Gastroesophageal sphincter (tissue), 3 donors: ENCODE data around the gene PRKG1.

Experiments
- EP300 ChIP-seq: sonication (generic); formaldehyde crosslinking; IDR thresholded peaks from one replicate; pipeline ENCODE4 v1.6.1; 2017; ENCODE audit warnings: antibody characterized with exemption, mild to moderate bottlenecking
- POLR2A ChIP-seq, 2 donors: fragments of 450-650 bp; IDR thresholded peaks; one replicate each; pipeline ENCODE4 v1.6.1; 2017; ENCODE audit warnings: antibody characterized with exemption in 2 of 2, mild to moderate bottlenecking in 2 of 2, moderate library complexity in 1 of 2
- POLR2AphosphoS5 ChIP-seq: sonication (generic); formaldehyde crosslinking; IDR thresholded peaks from one replicate; pipeline ENCODE4 v1.6.1; 2017; ENCODE audit warnings: antibody characterized with exemption
- TF ChIP-seq, protein P1 (sequence below), 4 experiments: fragments of 200-600 bp in 2 of 4; fragments of 450-650 bp in 2 of 4; sonication (generic) in 1 of 4; IDR thresholded peaks; one replicate each; pipeline ENCODE4 v1.5.1; 2017 to 2019; ENCODE audit warnings: antibody characterized with exemption in 4 of 4, mild to moderate bottlenecking in 2 of 4, moderate library complexity in 2 of 4

DNA sequence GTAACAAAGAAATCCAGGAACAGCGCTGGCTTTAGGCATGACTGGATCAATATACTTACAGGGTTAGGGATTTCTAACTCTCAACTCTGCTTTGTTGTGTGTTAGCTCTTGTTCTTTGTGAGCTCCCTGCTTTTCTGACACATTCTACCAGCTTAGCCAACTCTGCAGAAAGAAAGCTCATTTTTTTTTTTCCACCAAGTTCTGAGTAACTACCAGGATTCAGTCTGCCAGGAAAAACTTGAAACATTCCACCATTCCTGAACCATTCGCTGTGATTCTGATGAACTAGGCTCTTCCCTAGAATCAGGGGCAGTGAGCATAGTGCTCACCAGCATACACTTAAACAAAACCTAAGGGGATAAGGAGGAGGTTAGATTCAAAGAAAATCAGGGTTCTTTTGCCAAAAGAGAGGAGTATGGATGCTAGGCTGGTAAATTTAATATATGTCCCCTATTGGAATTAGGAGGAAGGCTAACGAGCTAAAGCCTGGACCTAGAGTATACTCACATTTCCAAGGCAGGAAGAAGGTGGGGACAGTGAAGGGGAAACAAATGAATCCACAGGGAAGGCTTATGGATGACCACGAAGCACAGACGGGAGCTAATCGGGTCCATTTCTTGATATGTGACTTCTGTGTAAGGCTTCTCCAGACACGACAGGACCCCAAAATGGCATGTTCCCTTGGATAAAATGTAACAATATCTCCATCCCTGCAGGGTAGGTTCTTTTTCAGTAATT lies 183.4 kb downstream of the PRKG1 start:
- TF ChIP-seq, protein P1, sequence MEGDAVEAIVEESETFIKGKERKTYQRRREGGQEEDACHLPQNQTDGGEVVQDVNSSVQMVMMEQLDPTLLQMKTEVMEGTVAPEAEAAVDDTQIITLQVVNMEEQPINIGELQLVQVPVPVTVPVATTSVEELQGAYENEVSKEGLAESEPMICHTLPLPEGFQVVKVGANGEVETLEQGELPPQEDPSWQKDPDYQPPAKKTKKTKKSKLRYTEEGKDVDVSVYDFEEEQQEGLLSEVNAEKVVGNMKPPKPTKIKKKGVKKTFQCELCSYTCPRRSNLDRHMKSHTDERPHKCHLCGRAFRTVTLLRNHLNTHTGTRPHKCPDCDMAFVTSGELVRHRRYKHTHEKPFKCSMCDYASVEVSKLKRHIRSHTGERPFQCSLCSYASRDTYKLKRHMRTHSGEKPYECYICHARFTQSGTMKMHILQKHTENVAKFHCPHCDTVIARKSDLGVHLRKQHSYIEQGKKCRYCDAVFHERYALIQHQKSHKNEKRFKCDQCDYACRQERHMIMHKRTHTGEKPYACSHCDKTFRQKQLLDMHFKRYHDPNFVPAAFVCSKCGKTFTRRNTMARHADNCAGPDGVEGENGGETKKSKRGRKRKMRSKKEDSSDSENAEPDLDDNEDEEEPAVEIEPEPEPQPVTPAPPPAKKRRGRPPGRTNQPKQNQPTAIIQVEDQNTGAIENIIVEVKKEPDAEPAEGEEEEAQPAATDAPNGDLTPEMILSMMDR (IDR thresholded peaks at IDR 0.05), result no peak
- TF ChIP-seq POLR2A (IDR thresholded peaks at IDR 0.05) (no peak), EP300 (no peak), POLR2AphosphoS5 (no peak)
